OCI-LY3 (cell line): Measurements from ENCODE around the gene TPM4.

Source experiments
- H2AFZ ChIP-seq: fragments of 200-600, 300-600 bp; shearing (Covaris generic); 2 replicates; pipeline ENCODE4 v1.6.0; 2014; ENCODE audit warnings: antibody characterized with exemption, low read depth, low read length
- H3K27ac ChIP-seq: fragments of 200-600, 300-600 bp; sonication (generic); 2 replicates; pipeline ENCODE4 v1.5.1; 2014; ENCODE audit warnings: mild to moderate bottlenecking, low read length, moderate library complexity, mixed read lengths
- H3K27me3 ChIP-seq: fragments of 200-600, 300-600 bp; sonication (generic); 2 replicates; pipeline ENCODE4 v1.6.1; 2014; ENCODE audit warnings: low read depth, low read length, mixed read lengths
- H3K36me3 ChIP-seq: fragments of 200-600, 300-600 bp; sonication (generic); replicated peaks from 2 replicates; pipeline ENCODE3; 2014; ENCODE audit warnings: low read depth, low read length, mixed read lengths
- H3K4me1 ChIP-seq: fragments of 300-600, 200-600 bp; sonication (generic); 2 replicates; pipeline ENCODE4 v1.6.1; 2014; ENCODE audit warnings: low read length, mixed read lengths
- H3K4me2 ChIP-seq: fragments of 200-600, 300-600 bp; sonication (generic); 2 replicates; pipeline ENCODE4 v1.6.1; 2014; ENCODE audit warnings: low read length, mixed read lengths
- H3K4me3 ChIP-seq: fragments of 300-600, 200-600 bp; sonication (generic); 2 replicates; pipeline ENCODE4 v1.5.1; 2014; ENCODE audit warnings: antibody characterized with exemption, mild to moderate bottlenecking, low read length, moderate library complexity
- H3K79me2 ChIP-seq: fragments of 300-600, 200-600 bp; shearing (Covaris generic); 2 replicates; pipeline ENCODE4 v1.6.1; 2014; ENCODE audit warnings: mild to moderate bottlenecking, low read length, mixed read lengths
- H3K9ac ChIP-seq: fragments of 300-600, 200-600 bp; shearing (Covaris generic); 2 replicates; pipeline ENCODE4 v1.6.0; 2014; ENCODE audit warnings: mild to moderate bottlenecking, low read length, moderate library complexity
- H3K9me3 ChIP-seq: fragments of 200-600, 300-600 bp; shearing (Covaris generic); 2 replicates; pipeline ENCODE4 v1.6.1; 2014; ENCODE audit warnings: low read length, mixed read lengths; ENCODE audit not compliant: insufficient read depth
- H4K20me1 ChIP-seq: fragments of 200-600, 300-600 bp; sonication (generic); 2 replicates; pipeline ENCODE4 v1.6.1; 2016; ENCODE audit warnings: low read length, mixed read lengths; ENCODE audit not compliant: insufficient read depth
- EZH2phosphoT487 ChIP-seq: fragments of 200-600 bp; shearing (Covaris generic); IDR thresholded peaks from 2 replicates; pipeline ENCODE4 v1.6.1; 2018; ENCODE audit warnings: antibody characterized with exemption, mixed run types, low read depth
- TF ChIP-seq, protein P1 (sequence below): fragments of 200-600, 300-600 bp; sonication (generic); IDR thresholded peaks from 2 replicates; pipeline ENCODE4 v1.5.1; 2014; ENCODE audit warnings: antibody characterized with exemption, low read length, low read depth

TPM4 gene

DNA sequence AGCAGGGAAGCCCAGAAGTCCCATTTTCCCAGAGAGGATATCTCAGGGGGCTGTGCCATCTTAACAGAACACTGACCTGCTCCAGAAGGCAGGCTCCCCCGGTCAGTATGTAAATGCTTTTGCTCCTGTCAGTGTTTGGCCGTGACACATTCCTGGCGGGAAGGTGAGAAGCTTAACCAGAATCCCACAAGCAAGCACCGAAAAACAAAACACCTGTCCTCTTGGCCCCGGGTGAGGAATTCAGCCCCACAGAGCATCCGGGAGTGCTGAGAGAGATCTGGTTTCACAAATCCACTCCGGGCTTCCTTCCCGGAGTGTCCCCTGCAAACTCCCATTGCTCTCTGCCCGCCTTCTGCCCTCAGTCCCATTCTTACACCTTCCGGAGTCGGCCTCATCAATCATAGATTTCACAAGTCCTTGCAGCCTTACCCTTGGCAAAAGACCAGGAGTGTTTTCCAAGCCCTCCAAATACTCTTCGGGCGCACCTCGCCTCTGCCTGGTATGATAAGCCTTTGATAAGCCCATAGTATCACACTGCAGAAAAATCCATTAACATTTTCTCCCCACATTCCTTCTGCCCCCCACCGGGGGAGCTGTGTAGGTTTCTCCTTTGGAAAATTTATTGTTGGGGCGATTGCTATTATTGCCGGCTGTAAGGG is 12.2 kb downstream of the TPM4 start:
- H2AFZ ChIP-seq: no peak overlapping the region
- H3K79me2 ChIP-seq: peaks cover 89% of the 10 kb centered on the region
- no peaks in the 10 kb centered on the region for H3K27me3 ChIP-seq
- no peak overlapping the region for H3K4me2 ChIP-seq
- H3K9me3 ChIP-seq: no peaks in the 10 kb centered on the region
- no peaks in the 10 kb centered on the region for H3K4me1 ChIP-seq
- H3K4me3 ChIP-seq: no peak overlapping the region
- no peak overlapping the region for H3K9ac ChIP-seq
- TF ChIP-seq, protein P1, sequence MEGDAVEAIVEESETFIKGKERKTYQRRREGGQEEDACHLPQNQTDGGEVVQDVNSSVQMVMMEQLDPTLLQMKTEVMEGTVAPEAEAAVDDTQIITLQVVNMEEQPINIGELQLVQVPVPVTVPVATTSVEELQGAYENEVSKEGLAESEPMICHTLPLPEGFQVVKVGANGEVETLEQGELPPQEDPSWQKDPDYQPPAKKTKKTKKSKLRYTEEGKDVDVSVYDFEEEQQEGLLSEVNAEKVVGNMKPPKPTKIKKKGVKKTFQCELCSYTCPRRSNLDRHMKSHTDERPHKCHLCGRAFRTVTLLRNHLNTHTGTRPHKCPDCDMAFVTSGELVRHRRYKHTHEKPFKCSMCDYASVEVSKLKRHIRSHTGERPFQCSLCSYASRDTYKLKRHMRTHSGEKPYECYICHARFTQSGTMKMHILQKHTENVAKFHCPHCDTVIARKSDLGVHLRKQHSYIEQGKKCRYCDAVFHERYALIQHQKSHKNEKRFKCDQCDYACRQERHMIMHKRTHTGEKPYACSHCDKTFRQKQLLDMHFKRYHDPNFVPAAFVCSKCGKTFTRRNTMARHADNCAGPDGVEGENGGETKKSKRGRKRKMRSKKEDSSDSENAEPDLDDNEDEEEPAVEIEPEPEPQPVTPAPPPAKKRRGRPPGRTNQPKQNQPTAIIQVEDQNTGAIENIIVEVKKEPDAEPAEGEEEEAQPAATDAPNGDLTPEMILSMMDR: no peak
- TF ChIP-seq EZH2phosphoT487: no peak
- no peak overlapping the region for H3K27ac ChIP-seq
- H3K36me3 ChIP-seq: peaks cover 89% of the 10 kb centered on the region
- H4K20me1 ChIP-seq: peaks cover 67% of the 10 kb centered on the region

DNA sequence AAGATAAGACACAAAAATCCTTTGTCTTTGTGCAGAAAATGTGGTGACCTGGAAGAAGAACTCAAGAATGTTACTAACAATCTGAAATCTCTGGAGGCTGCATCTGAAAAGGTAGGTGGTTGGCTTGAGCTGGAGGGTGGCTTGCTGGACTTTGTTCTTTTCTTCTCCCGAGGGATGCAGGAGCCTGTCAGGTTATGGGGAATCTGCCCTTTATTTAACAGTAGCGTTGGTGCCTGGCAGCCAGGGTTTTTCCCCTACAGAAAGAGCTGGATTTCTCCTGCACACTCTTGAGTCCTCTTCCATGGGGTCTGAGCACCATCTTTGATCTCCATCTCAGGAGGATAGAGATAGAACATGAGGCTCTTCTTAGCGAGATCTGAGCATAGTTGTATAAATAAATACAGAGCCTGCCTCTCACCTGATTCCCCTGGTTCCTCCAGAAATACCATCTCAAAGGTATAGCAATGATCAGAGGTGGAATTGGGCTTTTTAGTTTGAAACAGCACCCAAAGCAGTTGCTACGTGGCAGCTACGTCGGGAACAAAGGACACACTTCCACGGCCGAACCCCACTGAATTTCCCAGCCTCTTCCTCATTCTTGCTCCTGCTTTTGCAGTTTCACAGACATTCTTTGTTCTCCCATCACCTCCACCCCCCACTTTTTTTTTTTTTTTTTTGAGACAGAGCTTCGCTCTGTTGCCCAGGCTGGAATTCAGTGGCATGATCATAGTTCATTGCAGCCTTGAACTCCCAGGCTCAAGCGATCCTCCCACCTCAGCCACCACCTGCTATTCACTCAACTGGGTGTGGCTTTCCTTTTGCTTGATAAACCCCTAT is 12.9 kb downstream of the TPM4 start:
- H3K4me3 ChIP-seq: no peak overlapping the region
- TF ChIP-seq EZH2phosphoT487: no peak
- TF ChIP-seq, protein P1: no peak
- H3K36me3 ChIP-seq: peaks cover 89% of the 10 kb centered on the region
- no peaks in the 10 kb centered on the region for H3K9me3 ChIP-seq
- H3K27me3 ChIP-seq: no peaks in the 10 kb centered on the region
- H3K4me1 ChIP-seq: no peaks in the 10 kb centered on the region
- H4K20me1 ChIP-seq: peaks cover 60% of the 10 kb centered on the region
- peaks cover 84% of the 10 kb centered on the region for H3K79me2 ChIP-seq
- no peak overlapping the region for H3K4me2 ChIP-seq
- H3K27ac ChIP-seq: no peak overlapping the region
- no peak overlapping the region for H2AFZ ChIP-seq
- no peak overlapping the region for H3K9ac ChIP-seq

DNA sequence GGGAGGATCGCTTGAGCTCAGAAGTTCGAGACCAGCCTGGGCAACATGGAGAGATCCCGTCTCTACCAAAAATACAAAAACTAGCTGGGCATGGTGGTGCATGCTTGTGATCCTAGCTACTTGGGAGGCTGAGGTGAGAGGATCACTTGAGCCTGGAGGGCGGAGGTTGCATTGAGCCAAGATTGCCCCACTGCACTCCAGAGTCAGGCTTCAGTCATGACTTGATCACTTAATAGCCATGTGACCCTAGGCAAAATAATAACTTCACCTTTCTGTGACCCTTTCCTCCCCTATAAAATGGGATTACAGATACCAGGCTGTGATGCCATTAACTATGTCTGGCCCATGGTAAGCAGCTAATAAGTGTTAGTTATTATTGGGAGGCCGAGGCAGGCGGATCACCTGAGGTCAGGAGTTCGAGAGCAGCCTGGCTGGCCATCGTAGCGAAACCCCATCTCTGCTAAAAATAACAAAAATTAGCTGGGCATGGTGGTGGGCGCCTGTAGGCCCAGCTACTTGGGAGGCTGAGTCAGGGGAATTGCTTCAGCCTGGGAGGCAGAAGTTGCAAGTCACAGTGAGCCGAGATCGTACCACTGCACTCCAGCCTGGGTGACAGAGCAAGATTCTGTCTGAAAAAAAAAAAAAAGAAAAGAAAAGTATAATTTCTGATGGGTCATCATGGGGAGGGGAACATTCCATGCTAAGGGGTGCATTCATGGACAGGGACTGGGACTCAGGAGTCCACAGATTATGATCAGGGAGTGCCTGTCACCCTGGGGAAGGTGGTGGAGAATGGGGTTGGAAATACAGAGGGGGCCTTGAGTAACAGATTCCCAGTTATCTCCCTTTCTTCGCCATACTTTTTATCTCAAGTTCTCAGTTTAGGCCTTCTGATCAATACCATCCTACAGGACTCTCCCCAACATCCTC is 15.5 kb downstream of the TPM4 start:
- peaks cover 80% of the 10 kb centered on the region for H3K79me2 ChIP-seq
- no peak overlapping the region for H3K4me3 ChIP-seq
- H3K4me1 ChIP-seq: no peaks in the 10 kb centered on the region
- H3K4me2 ChIP-seq: no peak overlapping the region
- TF ChIP-seq, protein P1: no peak
- no peak for TF ChIP-seq EZH2phosphoT487
- no peaks in the 10 kb centered on the region for H3K9me3 ChIP-seq
- no peak overlapping the region for H2AFZ ChIP-seq
- no peaks in the 10 kb centered on the region for H3K27me3 ChIP-seq
- H4K20me1 ChIP-seq: peaks cover 55% of the 10 kb centered on the region
- H3K27ac ChIP-seq: no peak overlapping the region
- no peak overlapping the region for H3K9ac ChIP-seq
- H3K36me3 ChIP-seq: peaks cover 86% of the 10 kb centered on the region
